GM21360 (cell line): Measurements from ENCODE around the gene TFF2.

ENCODE experiments used
- ATAC-seq: cut with Tn5 transposase; IDR thresholded peaks from one replicate; pipeline ENCODE4 v1.9.1; 2021; ENCODE audit warnings: mild to moderate bottlenecking, moderate library complexity; ENCODE audit not compliant: unreplicated experiment

Gene TFF2

GRCh38 chr21:42384156-42384945 is 33.6 kb upstream of the TFF2 start:
- ATAC-seq = no peak

- no peak for ATAC-seq
These were observed 32.5 kb upstream of the TFF2 start for GRCh38 chr21:42383331-42383730.

DNA sequence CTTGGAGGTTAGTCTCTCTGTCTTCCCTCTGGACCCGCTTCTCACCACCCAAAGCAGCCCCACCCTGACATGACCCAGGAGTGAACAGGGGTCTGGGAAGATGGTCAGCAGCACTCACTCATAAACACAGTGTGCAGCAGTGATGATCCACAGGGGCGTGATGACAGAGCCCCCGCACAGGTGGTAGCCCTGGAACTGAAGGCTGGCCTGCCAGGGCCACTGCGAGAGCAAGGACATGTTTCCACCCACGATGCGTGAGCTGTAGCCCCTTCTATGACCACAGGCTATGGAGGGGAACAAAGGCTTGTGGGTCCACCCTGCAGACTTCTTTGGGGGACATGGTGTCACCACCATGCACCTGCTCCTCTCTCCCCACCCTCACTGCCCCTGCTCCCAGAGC is 32.1 kb upstream of the TFF2 start:
- ATAC-seq = no peak

- ATAC-seq = no peak
These were observed 30.7 kb upstream of the TFF2 start for GRCh38 chr21:42381347-42381984.

GRCh38 chr21:42379426-42380215 is 28.8 kb upstream of the TFF2 start:
- no peak for ATAC-seq

DNA sequence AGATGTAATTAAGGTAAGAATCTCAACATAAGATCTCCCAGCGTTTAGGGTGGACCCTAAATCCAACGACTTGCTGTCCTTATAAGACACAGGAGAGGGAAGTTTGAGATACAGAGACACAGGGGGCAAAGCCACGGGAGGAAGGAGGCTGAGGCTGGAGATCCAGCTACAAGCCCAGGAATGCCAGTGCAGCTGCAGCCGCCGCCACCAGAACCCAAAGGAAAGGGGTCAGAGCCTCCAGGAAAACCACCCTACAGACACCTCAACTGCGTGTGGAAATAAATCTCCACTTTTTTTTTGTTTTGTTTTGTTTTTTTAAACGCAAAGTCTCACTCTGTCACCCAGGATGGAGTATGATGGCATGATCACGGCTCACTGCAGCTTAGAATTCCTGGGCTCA is 27.6 kb upstream of the TFF2 start:
- no peak for ATAC-seq

DNA sequence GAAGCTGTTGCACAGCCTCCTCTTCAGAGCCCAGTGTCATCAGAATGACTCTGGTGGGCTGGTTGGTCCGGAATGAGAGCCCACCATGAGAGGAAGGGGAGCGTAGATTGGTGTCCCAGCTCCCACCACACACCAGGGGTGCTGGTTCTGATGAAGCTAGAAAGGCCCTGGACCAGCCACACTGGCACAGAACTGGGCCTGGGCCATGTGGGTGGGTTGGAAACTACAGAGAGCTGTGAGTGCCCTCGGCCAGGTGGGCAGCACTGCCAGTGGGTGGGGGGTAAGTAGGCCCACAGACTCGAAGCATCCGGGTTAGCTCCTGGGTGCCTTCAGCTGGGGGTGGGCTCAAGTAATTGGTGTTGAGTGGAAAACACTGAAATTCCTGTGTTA is 27.2 kb upstream of the TFF2 start:
- ATAC-seq = no peak

DNA sequence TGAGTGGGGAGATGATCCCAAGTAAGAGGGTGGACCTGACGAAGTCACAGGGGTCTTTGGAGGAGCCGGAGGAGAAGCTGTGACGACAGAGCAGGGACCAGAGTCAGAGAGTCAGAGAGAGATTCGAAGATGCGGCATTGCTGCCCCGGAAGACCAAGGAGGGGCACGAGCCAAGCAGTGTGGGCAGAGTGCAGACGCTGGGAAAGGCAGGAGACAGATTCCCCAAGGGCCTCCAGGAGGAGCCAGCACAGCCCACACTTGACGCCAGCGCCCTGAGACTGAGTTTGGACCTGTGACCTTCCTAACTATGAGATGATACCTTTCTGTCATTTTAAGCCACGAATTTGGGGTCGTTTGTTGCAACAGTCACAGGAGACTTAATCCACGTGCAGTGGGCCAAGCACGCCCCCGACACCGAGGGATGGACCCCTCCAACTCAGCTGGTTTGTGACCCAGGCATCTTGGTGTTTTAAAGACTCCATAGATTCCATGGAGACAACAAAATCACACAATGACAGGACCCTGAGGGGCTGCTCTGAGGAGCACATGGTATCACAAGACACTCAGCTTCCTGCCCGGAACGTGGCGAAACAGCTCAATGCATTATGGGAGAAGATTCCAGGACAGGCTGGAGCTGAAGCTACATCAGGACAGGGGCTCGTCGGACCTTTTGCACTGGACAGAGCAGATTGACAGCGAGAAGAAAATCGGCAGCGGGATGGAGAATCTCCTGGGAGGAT is 26.6 kb upstream of the TFF2 start:
- no peak for ATAC-seq

DNA sequence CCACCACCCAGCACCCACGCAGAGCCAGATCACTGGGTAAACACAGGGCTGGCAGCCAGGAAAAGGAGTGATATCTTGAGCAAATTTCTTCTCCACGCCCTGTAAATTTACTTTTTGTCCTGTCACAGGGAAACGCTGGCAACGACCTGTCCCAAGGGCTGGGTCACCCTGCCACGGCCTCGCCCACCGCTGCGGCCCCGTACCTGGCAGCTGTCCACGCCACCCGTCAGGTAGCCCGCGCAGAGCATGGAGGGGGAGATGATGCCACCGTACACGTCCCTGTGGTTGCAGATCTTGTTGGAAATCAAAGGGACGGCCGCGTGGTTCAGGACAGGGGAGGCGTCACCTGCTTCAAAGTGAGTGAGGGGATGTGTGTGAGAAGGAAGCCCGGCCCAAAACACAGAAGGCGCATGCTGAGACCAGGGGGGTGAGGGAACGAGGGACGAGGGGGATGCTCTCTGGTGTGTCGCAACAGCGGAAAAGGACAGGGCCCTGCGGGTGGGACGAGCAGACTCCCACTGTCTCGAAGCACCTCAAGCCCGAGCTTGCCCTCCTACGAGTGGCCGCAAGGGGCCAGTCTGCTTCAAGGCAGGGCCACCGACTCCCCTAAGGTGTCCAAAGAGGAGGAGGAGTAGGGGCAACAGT is 25.7 kb upstream of the TFF2 start:
- ATAC-seq = no peak

DNA sequence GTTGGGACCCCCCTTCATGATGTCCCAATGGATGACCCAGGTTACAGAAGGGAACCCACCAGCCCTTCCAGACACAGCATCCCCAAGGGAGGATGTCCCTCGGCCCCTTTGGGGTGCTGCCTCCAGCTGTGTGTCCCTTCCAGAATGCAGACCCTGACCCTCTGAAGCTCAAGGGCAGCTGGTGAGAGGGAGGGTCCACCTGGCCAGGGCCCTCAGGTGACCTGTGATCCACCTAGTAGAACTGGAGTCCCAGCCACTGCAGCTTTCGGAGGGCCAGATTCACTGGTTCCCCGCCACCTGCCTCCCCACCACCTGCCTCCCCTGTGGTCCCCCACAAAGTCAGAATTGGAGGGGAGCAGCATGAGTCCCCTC is 25.2 kb upstream of the TFF2 start:
- no peak for ATAC-seq

- no peak for ATAC-seq
These were observed 24.7 kb upstream of the TFF2 start for GRCh38 chr21:42375506-42375905.

DNA sequence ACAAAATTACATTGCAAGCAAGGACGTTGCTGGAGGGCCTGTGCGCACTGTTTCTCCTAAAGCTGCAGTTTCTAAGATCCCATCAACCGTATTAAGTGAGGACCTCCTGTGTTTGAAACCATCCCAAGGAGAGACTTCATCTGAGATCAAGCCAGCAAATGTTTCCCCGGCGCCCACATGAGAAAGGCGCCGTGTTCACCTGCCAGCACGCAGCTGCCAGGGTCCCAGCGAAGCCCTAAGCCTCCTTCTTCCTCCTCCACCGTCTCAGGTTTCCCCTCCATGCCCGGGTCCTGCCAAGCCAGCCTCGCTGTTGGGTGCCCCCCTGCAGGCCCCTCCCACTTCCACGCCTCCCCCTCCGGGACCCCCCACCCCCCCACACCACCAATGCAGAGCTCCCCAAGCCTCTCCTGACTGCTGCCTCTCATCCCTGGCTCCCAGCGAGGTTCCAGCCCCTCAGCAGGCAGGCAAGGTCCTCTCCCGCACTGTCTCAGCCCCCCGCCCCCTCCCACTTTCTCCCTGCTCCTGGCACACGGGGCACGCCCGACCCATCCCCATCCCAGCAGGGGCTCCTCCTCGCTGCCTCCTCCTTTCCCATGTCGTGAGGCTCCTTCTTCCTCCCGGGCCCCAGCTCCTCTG is 24.2 kb upstream of the TFF2 start:
- ATAC-seq = no peak

DNA sequence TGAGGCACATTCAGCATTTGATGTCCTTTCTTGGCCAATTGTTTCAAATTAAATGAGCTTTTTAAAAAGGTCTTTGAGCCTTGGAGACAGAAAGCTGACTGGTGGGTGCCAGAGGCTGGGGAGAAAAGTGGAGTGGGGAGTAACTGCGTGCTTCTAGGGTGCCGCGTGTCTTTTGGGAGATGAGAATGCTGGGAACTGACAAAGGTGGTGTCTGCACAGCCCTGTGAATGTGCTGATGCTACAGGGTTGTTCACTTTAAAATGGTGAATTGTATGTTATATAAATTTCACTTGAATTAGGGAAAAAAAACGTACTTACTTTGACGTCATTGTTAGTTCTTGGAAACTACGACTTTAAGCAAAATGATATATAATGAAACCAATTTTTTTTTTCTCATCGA is 23.7 kb upstream of the TFF2 start:
- no peak for ATAC-seq

GRCh38 chr21:42373908-42374455 is 23.2 kb upstream of the TFF2 start:
- no peak for ATAC-seq

DNA sequence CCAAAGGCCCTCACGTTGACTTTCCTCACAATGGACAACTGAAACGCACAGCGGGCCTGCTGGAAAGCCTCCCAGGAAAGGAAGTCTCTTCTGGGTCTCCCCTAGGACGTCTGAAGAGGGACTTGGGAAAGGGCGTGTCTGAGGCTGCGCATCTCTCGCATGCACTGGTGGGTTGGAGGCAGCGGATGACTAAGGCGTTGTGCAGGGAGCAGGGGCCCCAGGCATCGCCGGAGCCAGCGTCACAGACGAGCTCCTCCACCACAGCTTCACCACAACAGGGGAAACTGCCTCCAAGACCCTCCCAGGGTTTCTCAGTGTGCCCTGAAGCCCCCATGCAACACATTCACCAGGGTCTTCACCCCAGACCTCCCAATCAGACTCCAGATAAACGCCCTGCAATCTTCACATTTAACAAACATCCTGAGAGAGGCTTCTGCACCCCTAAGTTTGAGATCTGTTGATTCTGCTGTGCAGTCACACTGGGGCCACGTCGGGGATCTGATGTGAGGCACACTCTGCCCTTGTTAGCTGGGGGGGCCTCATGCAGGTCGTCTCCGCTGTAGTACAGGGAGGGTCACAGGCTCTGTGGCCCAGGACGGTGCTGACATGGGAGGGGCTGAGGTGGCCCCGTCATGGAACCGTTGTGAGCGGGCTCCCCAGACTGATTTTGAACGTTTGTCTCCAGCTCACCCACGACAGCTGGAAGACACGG is 22.6 kb upstream of the TFF2 start:
- no peak for ATAC-seq

DNA sequence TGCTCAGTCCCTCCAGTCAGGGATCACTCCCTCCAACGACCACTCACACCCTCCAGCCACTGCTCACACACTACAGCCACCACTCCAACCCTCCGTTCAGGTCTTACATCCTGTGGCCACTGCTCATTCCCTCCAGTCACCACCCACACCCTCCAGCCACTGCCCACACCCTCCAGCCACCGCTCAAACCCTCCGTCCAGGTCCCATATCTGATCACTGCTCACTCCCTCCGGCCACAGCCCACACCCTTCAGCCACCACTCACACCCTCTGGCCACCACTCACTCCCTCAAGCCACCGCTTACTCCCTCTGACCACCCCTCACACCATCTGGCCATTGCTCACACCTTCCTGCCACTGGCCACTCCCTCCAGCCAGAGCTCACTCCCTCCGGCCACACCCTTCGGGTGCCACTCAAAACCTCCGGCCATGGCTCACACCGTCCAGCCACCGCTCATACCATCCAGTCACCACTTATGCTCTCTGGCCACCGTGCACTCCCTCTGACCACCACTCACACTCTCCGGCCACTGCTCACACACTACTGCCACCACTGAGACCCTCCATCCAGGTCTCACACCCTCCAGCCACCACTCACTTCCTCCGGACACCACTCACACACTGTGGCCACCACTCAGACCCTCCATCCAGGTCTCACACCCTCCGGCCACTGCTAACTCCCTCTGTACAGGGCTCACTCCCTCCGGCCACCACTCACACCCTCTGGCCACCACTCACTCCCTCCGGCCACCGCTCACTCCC is 20.3 kb upstream of the TFF2 start:
- no peak for ATAC-seq

DNA sequence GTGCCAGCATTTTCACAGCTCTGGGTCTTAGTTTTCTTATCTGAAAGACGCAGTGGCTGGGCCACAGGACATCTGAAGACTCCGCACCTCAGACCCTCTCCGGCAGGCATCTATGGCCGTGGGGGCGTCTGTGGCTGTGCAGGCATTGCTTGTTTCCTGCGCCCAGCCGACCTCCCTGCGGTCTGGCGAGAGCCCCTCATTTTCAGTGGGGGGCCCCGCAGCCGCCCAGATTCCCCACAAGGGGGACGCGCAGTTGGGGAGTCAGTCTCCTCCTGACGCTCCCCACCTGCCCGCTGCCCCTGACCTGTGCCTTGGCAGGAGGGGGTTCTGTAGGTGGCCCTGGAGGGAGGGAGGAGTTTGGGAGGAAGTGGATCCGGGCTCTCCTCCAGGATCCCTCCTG is 19.0 kb upstream of the TFF2 start:
- ATAC-seq = no peak

- ATAC-seq = no peak
These were observed 16.8 kb upstream of the TFF2 start for GRCh38 chr21:42367367-42368165.
